HG03159 (cell line): ENCODE data around the gene C19orf25.

Experiments
- ATAC-seq: cut with Tn5 transposase; IDR thresholded peaks from one replicate; pipeline ENCODE4 v1.9.1; 2021; ENCODE audit warnings: mild to moderate bottlenecking, moderate library complexity; ENCODE audit not compliant: unreplicated experiment

The C19orf25 gene

GRCh38 chr19:1496714-1497577 lies 17.9 kb upstream of the C19orf25 start:
- ATAC-seq: no peak

- no peak for ATAC-seq
These were observed 17.0 kb upstream of the C19orf25 start for GRCh38 chr19:1495799-1496713.

GRCh38 chr19:1495051-1495798 lies 16.2 kb upstream of the C19orf25 start:
- ATAC-seq: no peak

- no peak for ATAC-seq
These were observed 15.2 kb upstream of the C19orf25 start for GRCh38 chr19:1494115-1494815.

GRCh38 chr19:1492474-1493006 lies 13.5 kb upstream of the C19orf25 start:
- no peak for ATAC-seq

GRCh38 chr19:1491849-1492170 lies 12.8 kb upstream of the C19orf25 start:
- no peak for ATAC-seq

- ATAC-seq: no peak
These were observed 12.3 kb upstream of the C19orf25 start, which contains the start of gene REEP6 for GRCh38 chr19:1491114-1491848. TSS of gene REEP6 (plus strand) at chr19:1491181. CDS start at chr19:1491270, 89 bp downstream.

- ATAC-seq: peak; percentile 76
These were observed 11.5 kb upstream of the C19orf25 start, which contains the start of gene PCSK4 for GRCh38 chr19:1490311-1491113. TSS of gene PCSK4 (minus strand) at chr19:1490350. CDS start at chr19:1490346, 4 bp downstream.

GRCh38 chr19:1489463-1490310 lies 10.7 kb upstream of the C19orf25 start:
- no peak for ATAC-seq

- no peak for ATAC-seq
These were observed 9.2 kb upstream of the C19orf25 start for GRCh38 chr19:1488282-1488601.

- ATAC-seq: no peak
These were observed 8.7 kb upstream of the C19orf25 start for GRCh38 chr19:1487576-1488281.

GRCh38 chr19:1486720-1487575 lies 7.9 kb upstream of the C19orf25 start:
- ATAC-seq: no peak

- ATAC-seq: no peak
These were observed 5.0 kb upstream of the C19orf25 start for GRCh38 chr19:1483979-1484428.

GRCh38 chr19:1483131-1483978 lies 4.3 kb upstream of the C19orf25 start:
- ATAC-seq: no peak
